ENCODE measurements around the gene NDUFS8. TPM values are rescaled to one million over a fixed set of nuclear protein-coding genes. Genes with fewer than 3 reads are reported as not detected.

NDUFS8 gene
- total RNA-seq, 2 donors from 2014 or later = 247 to 274 TPM

- intact Hi-C loops (cut with DNase I) = no loop called here
- no peak for DNase-seq (ENCODE audit: low spot score)
- WGBS = 87% methylated on average over 40 of the region's 40 CpGs
- Histone ChIP-seq H3K36me3 (peaks cover 0 to under 1% of the 10 kb centered on the region in 2 donors), H3K4me3 (no peak overlapping the region), H3K4me1 (replicated peaks) (no peaks in the 10 kb centered on the region), H3K27me3 (replicated peaks; ENCODE audit: insufficient read depth) (no peaks in the 10 kb centered on the region), H3K27ac (no peak overlapping the region), H3K9me3 (no peaks in the 10 kb centered on the region)
- TF ChIP-seq CTCF (IDR thresholded peaks at IDR 0.05) = no peak
- TF ChIP-seq POLR2AphosphoS5 (IDR thresholded peaks at IDR 0.05) = no peak
- TF ChIP-seq POLR2A (IDR thresholded peaks at IDR 0.05) = no peak
Observed at GRCh38 chr11:68049509-68050370, 19.3 kb downstream of the NDUFS8 start.

GRCh38 chr11:68050371-68050841 is 19.9 kb downstream of the NDUFS8 start:
- WGBS = 91% methylated on average over 18 of the region's 18 CpGs
- Histone ChIP-seq H3K4me1 (replicated peaks) (no peaks in the 10 kb centered on the region), H3K4me3 (no peak overlapping the region), H3K27ac (no peak overlapping the region), H3K9me3 (no peaks in the 10 kb centered on the region), H3K27me3 (replicated peaks; ENCODE audit: insufficient read depth) (no peaks in the 10 kb centered on the region), H3K36me3 (no peaks in the 10 kb centered on the region)
- no peak for TF ChIP-seq POLR2A (IDR thresholded peaks at IDR 0.05)
- no peak for TF ChIP-seq POLR2AphosphoS5 (IDR thresholded peaks at IDR 0.05)
- TF ChIP-seq CTCF (IDR thresholded peaks at IDR 0.05) = no peak
- no peak for DNase-seq (ENCODE audit: low spot score)
- intact Hi-C loops (cut with DNase I) = no loop called here

GRCh38 chr11:68051191-68052136 is 21.0 kb downstream of the NDUFS8 start:
- no peaks in the 10 kb centered on the region for H3K36me3 ChIP-seq
- intact Hi-C loops (cut with DNase I) = no loop called here
- H3K9me3 ChIP-seq = no peaks in the 10 kb centered on the region
- H3K27ac ChIP-seq = no peak overlapping the region
- no peaks in the 10 kb centered on the region for H3K27me3 ChIP-seq (replicated peaks; ENCODE audit: insufficient read depth)
- 79% methylated on average over 14 of the region's 14 CpGs for WGBS
- TF ChIP-seq POLR2AphosphoS5 (IDR thresholded peaks at IDR 0.05) (no peak), POLR2A (IDR thresholded peaks at IDR 0.05) (no peak), CTCF (IDR thresholded peaks at IDR 0.05) (no peak)
- H3K4me3 ChIP-seq = no peak overlapping the region
- DNase-seq (ENCODE audit: low spot score) = no peak
- no peaks in the 10 kb centered on the region for H3K4me1 ChIP-seq (replicated peaks)

GRCh38 chr11:68052137-68052873 is 21.8 kb downstream of the NDUFS8 start:
- H3K4me1 ChIP-seq (replicated peaks) = no peaks in the 10 kb centered on the region
- DNase-seq (ENCODE audit: low spot score) = no peak
- H3K9me3 ChIP-seq = no peaks in the 10 kb centered on the region
- no peak overlapping the region for H3K27ac ChIP-seq
- 82% methylated on average over 15 of the region's 15 CpGs for WGBS
- no peak overlapping the region for H3K4me3 ChIP-seq
- no peak for TF ChIP-seq CTCF (IDR thresholded peaks at IDR 0.05)
- H3K36me3 ChIP-seq = no peaks in the 10 kb centered on the region
- no peaks in the 10 kb centered on the region for H3K27me3 ChIP-seq (replicated peaks; ENCODE audit: insufficient read depth)
- intact Hi-C loops (cut with DNase I) = no loop called here
